Measurements from ENCODE around the gene RGS3.

RGS3 gene

DNA sequence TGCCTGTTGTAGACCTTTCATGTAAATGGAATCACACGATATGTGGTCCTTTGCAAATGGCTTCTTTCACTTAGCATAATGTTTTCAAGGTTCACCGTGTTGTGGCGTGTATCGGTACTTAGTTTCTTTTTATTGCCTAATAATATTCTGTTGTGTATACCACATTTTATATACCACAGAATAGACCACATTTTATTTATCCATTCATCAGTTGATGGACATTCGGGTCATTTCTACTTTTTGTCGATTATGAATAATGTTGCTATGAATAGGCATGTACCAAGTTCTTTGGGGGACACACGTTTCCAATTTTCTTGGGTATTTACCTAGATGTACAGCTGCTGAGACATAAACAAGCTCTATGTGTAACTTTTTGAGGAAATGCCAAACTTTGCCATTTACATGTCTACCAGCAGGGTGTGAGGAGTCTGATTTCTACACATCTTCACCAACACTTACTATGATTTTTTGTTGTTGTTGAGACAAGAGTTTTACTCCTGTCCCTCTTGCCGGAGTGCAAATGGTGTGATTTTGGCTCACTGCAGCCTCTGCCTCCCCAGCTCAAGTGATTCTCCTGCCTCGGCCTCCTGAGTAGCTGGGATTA, 144.7 kb downstream of the RGS3 start:
- DNase-seq: no peak

DNA sequence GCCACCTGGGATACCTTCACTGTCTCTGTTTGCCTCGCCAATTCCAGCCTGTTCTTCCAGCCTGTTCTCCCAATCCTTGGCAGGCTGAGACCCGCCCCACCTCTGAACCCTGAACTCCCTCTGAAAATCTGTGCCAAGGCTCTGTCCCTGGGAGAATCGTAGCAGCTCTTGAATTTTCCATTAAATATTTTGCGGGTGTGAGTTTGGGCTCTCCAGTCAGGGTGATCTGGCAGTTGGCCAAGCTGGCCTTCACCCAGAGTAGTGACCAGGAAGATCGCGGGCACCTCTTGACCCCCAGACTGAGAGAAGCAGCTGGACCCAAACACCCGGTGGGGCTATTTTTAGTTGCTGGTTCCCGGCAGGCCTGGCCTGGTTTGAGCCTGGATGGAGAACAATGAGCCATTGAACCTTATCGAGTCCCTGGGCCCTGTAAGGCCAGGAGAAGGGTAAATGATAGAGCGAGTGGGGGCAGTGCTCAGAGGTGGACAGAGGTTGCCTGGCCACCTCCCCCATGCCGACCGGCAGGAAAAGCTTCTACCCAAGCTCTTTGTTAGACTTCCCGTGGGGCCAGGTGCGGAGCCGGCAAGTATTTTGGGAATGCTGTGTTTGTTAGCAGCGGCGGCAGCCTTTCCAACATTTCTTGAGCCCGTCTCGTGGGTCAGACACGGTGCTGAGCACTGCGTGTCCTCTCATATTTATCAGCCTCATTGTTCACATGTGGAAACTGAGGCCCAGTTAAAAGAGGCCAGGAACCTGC, 146.2 kb downstream of the RGS3 start:
- no peak for DNase-seq

DNA sequence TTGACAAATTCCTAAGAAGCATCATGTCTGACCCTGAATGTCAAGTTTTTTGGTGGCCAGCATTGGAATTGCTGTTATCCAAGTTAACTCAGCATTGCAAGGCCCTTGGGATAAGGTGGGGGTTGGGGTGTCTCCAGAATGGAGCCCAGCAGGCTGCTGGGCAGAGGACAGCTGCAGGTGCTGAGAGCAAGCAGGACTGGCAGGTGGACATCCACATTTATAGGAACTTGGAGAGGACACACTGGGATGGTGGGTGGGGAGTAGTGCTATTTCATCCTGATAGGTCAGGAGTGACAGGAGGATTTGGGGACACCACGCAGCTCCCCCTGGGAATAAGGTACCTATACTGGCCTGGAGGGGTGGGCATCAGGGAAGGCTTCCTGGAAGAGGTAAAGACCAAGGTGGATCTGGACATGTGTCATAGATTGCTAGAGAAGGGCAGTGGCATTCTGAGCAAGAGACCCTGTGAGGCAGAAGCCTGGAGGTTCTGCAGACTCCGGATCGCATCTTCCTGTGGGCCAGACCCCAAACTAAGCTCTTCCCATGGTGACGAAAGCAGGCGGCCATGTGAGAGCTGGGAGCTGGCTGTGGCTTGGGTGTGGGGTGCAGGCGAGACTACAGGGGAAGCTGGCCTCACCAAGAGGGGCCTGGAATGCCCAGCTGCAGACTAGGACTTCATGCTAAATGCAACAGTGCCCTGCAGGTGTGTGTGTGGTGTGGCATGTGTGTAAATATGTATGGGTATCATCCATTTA, 148.1 kb downstream of the RGS3 start:
- no peak for DNase-seq

DNA sequence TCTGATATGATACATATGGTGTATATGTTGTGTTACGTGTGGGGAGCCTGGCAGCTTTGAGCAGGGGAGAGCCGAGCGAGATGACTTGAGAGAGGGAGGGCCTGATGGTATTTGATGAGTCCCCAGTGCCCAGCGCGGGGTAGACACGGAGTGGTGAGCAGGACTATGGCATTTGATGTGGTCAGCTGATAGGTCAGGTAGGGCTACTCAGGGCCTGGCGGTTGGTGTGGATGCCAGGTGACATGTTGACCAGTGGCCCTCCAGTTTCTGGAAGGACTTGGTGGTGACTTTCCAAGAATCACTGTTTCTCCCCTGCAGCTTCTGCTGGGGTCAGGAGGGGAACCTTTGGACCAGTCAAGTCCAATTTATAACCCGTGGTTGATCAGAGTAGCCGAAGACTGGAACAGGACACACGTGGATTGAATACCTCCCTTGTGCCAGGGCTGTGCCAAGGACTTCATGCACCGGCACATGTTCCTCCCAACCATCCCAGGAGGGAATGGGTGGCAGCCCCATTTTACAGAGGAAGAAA, 148.8 kb downstream of the RGS3 start:
- DNase-seq: no peak

DNA sequence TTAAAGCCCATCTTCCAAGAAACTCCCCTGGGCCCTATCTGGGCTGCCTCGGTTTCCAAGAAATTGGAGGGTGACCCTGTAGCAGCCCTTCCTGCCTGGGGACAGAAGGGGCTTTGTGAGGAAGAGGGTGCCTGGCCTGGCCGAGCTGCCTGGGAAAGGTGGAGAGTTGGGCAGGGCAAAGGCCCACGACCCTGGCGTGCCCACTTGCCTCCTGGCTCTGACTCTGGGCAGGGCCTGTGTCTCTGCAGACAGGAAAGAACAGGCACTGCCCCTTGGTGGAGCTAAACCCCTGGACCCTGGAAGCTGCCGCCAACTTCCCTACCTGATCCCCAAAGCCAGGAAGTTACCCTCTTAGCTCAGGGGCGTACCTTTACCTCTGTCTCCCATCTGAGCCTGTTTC, 149.3 kb downstream of the RGS3 start:
- no peak for DNase-seq

DNA sequence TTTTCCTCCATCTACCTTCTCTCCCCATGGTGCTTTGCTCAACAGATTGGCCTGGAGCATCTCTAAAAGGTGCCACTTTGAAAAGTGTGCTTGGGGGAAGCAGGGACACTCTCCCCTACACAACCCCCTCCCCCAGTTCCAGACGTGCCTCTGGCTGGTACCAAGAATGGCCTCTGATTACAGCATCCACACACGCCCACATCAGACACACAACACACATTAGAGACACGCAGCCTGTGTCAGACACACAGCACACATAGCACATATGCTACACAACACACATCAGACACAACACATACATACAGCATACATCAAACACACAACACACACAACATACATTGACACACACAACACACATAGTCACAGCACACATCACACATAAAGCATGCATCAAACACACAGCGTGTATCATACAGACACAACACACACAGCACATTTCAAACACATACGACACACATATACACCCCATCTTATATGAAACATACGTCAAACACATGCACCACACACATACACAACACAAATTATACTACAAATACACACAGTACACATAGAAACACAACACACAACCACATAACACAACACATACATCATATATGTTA, 150.4 kb downstream of the RGS3 start:
- no peak for DNase-seq

DNA sequence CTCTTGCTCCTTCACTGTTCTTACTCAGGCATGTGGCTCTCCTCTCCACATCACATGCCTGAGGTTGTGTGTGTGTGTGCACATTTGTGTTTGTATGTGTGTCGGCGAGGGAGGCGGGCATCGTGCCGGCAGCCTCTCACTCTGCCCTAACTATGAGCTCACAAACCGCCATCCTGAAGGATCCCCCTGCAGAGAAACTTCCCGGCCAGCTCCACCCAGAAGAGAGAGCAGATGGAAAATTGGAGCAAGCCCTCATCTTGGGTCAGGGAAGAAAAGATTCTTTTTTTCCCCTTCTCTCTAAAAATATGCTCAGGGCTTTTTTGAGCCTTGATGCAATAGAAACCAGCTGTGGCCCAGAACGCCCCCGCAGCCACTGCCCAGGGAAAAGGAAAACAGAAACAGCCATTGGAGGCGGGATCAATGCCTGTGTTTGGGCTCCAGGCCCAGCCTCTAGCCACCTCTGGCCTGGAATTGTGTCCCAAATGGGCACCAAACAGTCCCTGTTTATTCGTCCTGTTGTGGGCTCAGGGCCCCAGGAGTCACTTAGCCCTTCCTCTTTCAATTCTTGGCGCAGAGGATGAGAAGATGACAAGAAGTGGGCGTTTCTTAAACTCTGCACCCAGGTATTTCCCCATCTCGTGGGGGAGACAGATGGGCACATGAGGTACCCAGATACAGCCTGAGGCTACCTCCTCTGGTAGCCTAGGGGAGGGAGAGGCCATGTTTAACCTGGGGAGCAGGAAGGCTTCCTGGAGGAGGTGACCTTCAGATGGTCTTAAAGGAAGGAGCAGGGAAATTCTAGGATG, 151.5 kb downstream of the RGS3 start:
- DNase-seq: no peak

DNA sequence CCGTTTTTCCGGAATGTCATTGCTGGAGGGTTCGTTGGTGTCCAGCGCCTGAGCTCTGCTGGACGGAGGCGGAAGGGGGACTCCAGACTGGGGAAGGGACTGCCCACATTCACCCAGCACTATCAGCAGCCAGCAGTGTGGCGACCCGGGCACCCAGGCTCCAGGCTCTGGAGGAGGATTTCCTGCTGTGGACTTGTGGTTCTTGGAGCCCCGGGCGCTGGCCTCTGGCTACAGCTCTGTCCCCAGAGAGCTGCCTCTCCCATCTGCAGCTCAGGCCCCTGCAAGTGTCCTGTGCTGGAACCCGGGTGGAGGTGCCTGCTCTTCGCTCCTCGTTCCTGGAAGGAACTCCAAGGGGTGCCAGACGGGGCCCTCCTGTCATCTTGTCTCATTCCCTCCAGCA, 152.6 kb downstream of the RGS3 start:
- no peak for DNase-seq

DNA sequence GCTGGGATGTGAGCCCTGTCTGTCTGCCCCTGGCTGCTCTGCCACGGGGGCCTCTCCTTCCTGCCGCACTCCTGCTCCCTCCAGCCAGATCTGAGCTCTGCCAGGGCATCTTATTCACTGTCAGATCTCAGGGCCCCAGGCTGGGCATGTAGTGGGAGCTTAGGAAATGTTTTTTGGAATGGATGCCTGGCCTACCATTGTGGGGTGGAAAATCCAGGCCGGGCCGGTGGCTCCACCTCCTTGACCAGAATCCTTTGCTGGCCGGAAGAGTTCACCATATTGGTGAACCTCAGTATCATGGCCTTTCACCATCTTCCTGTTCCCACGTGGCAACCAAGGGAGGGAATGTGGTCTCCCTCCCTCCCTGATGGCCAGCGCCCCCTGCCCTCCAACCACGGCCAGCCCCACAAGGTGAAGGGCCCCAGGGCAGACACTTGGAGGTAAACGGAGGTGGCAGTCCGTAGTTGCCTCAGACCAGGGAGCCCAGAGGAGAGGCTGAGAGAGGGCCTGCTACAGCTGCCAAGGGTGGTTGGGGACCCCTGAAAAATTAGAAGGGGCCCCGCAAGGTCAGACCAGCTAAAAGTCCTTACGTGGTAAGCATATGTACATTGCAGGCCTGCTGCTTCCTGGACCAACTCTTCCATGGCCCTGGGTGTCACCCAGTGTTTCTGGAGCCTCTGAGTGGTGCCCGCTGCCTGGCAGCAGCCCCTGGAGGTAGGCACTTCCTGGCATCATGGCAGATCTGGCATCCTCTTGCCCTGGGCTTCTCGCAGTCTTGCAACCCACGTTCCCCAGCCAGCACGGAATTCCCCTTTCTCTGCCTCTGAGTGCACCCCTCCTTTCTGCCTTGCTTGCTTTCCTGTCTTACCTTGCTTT, 153.3 kb downstream of the RGS3 start:
- DNase-seq: no peak

DNA sequence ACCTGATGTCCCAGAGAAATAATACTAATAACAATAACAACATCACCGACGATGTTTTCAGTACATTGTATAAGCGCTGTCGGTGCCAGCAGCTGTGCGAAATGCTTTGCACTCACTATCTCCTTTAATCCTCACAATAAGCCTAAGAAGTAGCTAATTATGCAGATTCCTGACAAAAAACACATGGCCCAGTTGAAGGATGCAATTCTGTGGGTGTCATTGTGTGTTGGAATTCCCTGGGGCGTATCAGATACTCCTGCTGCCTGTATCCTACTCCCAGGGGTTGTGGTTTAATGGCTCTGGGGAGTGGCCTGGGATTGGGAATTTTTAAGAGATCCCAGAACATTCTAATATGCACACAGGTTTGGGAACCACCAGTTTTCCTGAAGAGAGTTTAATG, 154.0 kb downstream of the RGS3 start:
- DNase-seq: no peak

DNA sequence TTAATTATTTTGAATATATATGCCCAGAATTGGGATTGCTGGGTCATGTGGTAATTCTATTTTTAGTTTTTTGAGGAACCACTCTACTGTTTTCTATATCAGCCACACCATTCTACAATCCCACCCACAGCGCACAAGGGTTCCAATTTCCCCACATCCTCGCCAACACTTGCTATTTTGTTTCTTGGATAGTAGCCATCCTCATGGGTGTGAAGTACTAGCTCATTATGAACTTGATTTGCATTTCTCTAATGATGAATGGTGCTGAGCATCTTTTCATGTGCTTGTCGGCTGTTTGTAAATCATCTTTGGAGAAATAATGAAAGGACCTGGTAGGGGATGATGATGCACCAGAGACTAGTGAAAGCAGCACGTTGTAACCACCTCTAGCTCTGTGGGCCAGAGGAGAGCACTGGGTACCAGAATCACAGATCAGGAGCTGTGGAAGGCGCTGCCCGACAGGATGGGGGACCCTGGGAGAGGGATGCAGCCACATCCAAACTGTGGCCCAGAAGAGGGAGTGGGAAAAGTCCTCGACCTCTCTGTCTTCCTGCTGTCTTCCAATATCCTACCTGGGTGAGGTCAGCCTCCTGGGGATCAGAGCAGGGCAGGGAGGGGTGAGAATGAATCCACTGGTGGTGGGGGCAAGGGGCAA, 155.4 kb downstream of the RGS3 start:
- DNase-seq: no peak

DNA sequence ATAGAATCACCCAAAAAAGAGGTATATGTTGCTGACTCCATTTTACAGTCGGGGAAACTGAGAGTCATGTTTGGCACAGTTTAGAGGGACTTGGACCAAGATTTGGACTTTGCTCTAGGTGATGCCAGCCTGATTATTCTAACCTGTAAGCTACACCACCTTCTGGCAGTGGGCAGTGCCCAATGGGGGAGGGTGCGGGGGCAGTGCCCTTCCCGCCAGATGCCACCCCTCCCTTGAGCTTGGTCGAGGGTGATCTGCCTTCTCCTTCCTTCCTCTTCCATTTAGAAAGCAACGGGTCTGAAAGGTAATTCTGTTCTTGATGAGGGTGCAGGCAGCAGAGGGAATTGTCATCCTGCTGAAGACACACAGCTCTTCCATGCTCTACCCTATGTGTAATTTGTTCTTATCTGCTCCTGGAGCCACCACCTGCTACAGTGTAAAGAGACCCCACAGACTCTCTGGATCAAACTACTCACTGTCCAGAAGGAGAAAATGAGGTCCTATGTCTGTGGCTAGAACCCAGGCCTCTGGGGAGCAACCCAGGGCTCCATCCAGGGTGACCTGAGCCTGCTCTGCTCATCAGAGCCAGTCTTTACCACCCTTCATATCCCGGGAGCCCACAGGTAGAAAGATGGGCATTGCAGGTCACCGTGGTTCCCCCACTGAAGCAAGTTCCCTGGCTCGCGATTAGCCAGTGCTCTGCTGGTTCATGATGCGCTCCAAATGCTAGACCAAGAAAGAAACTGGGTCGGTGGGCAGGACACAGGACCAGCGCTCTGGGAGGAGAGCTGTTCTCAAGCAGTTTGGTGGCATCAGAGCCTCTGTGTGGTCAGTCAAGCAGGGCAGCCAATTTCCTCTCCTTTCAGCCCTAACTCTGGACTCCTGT, 156.2 kb downstream of the RGS3 start:
- DNase-seq: no peak

DNA sequence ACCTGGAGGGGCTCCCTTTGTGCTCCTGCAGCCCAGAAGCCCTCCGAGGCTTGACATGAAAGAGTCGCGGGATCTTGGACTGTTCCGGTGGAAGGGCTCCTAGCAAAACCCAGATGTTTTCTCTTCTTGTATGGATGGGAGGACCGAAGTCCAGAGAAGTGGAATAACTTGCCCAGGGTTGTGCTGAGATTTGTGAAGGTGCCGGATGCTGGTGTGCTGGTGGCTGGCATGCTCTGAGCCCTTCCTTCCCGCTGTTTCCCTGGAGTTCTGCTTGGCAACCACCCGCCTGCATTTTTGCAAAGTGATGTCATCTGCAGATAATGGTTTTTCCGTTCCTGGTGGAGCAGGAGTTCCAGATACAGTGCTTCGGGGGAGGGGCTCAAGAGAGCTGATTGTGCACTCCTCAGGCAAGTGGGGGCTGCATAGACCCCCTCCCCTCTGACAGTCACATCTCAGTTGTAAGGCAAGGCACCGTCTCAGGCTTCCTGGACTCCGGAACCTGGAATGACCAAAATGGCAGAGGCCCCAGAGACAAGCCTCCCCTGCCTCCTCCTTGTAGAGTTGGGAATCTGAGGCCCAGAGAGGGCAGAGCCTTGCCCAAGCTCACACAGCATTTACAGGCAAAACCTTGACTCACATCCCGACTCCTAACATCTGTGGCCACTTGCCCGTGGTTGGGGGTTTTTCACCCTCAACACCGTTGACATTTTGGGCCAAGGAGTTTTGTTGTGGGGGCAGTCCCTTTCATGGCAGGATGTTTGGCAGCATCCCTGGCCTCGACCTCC, 157.0 kb downstream of the RGS3 start:
- no peak for DNase-seq

DNA sequence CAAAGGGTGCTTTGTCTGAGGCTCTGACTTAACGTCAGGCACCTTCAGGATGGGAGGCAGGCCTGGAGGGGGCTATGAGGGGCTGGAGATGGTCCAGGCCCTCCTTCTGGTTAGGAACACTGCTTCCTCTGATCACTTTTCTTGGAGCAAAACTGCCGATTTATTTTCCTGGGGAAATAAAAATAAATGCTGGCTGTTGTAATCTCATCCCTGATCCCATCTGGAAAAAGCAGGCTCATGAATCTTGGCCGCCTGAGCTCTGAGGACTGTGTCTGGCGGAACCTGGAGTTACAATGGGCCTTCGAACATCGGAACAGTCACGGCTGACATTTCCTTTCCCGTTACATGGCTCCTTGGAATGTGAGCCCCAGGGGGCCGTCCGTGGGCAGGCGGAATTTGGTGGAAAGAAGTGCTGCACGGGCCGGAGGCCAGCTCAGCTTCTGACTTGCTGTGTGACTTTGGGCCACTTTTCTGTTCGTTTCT, 157.8 kb downstream of the RGS3 start:
- DNase-seq: no peak

DNA sequence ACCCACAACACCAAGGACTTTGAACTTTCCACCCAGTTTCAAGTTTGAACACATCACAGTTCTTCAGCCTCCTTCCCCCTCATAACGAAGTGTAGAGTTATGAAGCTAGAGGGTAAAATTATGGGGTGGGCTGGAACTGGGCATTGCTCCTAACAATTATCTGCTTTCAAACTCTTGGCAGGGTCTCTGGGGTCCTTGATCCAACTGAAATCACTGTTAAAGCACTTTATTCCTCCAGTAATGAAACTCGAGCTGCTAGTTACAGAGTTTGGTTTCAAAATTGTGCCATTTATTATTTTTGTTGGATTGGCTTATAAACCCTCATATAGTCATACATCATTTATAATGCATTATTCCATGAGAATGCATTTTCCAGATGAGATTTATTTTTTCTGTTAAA, 158.5 kb downstream of the RGS3 start:
- DNase-seq: no peak

DNA sequence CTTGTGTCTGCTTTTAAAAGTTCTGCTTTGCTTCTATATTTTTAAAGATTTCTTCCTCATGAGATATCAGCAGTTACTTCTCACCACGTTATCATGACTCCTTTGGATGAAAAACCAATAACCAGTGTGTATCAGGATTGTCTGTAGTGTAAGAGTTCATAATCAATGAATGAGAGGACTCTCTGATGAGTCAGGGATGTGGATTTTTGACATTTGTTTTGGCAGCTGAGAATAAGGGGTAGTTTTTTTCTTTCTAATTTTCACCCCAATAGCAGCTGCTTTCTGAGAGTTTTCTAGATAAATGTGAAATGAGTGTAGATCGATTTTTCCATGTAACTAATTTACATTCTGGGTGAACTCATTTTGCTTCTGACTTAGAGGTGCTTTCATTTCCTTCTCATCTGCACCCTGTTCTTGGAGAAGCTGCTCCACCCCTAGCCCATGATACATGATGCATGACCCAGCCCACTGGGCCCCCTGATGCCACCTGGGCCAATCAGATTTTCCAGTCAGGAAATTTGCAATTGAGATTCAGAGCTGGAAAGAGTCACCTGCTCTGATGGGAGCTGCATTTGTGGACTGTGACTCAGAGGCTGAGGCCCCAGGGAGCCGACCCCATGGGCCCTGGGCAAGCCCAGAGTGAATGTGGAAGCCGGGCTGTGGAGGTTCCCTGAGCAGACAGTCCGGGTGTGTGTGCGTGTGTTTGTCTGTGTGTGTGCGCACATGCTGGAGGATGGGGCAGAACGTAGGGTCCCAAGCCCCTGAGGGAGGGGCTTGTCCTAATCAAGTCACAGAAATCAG, 159.3 kb downstream of the RGS3 start:
- DNase-seq: no peak

DNA sequence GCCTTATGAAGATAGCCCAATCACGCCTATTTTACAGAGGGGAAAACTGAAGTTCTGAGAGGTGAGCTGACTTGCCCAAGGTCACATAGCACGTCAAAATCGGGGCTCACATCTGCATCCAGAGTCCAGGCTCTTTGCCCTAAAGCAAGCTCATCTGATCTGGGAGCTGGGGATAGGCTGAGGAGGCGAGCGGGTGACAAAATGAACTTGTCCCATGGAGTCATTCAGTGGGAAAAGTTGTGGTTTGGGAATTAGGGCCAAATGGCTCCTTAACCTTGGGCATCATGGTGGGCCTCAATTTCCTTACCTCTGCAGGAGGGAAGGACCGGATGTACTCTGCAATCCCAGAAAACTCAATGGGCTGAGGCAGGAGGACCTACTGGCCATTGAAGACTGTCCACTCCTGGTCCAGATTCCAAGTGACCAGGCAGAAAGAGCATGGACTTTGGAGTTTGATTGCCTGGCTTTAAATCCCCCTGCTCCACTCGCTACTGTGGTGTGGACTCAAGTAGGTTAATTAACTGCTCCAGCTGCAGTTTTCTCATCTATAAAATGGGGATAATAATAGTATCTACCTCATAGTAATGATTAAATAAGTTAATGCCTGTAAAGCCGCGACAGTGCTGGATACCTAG, 160.4 kb downstream of the RGS3 start:
- DNase-seq: no peak

DNA sequence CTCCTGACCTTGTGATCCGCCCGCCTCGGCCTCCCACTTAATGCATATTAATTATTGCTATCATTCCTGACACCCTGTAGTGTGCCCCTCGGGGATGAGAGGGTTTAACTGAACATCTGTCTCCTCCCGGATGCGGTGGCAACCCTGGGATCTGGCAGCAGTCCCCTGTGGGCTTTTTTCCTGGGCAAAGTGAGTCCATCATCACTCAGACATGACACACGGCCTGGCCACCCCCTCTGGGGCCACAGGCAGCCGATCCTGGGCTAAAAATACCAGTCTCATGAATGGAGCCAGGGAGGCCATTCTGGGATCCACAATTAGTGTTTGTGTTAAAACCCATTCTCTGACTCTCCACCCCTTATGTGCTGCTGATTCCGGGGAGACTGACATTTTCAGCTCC, 161.2 kb downstream of the RGS3 start:
- no peak for DNase-seq
